ENCODE data around the gene PPP1R7.

GRCh38 chr2:241195506-241196130 lies 45.4 kb downstream of the PPP1R7 start:
- TF ChIP-seq CTCF (conservative IDR thresholded peaks at IDR 0.05; ENCODE audit: low read length) = no peak
- TF ChIP-seq EZH2phosphoT487 (IDR thresholded peaks at IDR 0.05; ENCODE audit: borderline replicate concordance) = no peak

Measured in Loucy (cell line).